ENCODE data around the gene SEC24A. TPM values are rescaled to one million over a fixed set of nuclear protein-coding genes. Genes with fewer than 3 reads are reported as not detected.
A peak's percentile ranks its signal among the peaks of the same experiment; 100 is the strongest.

The SEC24A gene
- total and polyA plus RNA-seq, 2 donors (not counting 3 experiments of a cell fraction or from before 2014, with no cell fraction given), result 19.8 to 30.0 TPM

GRCh38 chr5:134647750-134648424, 698 bp upstream of the SEC24A start:
- peaks cover 2% of the 10 kb centered on the region for H4K20me1 ChIP-seq (replicated peaks; ENCODE audit: control insufficient read depth, extremely low read depth, insufficient read depth, low read length)
- H3K79me2 ChIP-seq (ENCODE audit: control insufficient read depth, insufficient read depth, low read length), result peaks cover 40% of the 10 kb centered on the region
- H3K9me3 ChIP-seq (replicated peaks; ENCODE audit: control insufficient read depth, insufficient read depth, low read length), result no peaks in the 10 kb centered on the region
- H3K27ac ChIP-seq (ENCODE audit: insufficient read depth, low read depth, low read length), result peak overlapping the region; percentile 94
- H3K9ac ChIP-seq (replicated peaks; ENCODE audit: extremely low read depth, insufficient read depth, low read length), result peak overlapping the region; percentile 90
- intact Hi-C loops (cut with micrococcal nuclease) (loop anchor here (1.0 to 5.0 kb wide), 3 partner anchors 16 to 199 kb away; partner anchors contain the start of genes C5orf24 and SAR1B), dilution Hi-C loops (cut with MboI; ENCODE audit: extremely low pct_ligation_motif_present, low sequenced_read_pairs) (no loop called here)
- FAIRE-seq (no peak), DNase-seq (ENCODE audit: low read depth, low spot score) (no peak)
- H3K4me1 ChIP-seq (ENCODE audit: control insufficient read depth, extremely low read depth, insufficient read depth, low read length), result peaks cover 9% of the 10 kb centered on the region
- H3K9me1 ChIP-seq (replicated peaks; ENCODE audit: control insufficient read depth, extremely low read depth, insufficient read depth, low read length), result no peaks in the 10 kb centered on the region
- peak overlapping the region; percentile 0 for H2AFZ ChIP-seq (ENCODE audit: low read depth, low read length)
- H3K27me3 ChIP-seq (ENCODE audit: control insufficient read depth in 2 of 2, insufficient read depth in 2 of 2, low read length in 2 of 2), result no peaks in the 10 kb centered on the region
- H3K36me3 ChIP-seq (ENCODE audit: control insufficient read depth in 2 of 2, extremely low read depth in 1 of 2, insufficient read depth in 2 of 2, low read length in 2 of 2), result no peaks in the 10 kb centered on the region
- peak overlapping the region; percentile 0 to 91 (median 60) for H3K4me3 ChIP-seq (replicated peaks in 1 of 3; ENCODE audit: insufficient read depth in 1 of 3, low read depth in 1 of 3, low read length in 3 of 3)
- TSS peak; percentile 91 for BruUV-seq (replicated peaks)
- TF ChIP-seq POLR2AphosphoS5 (IDR thresholded peaks at IDR 0.05; ENCODE audit: insufficient read depth, low read depth, low read length), result no peak
- no peak for TF ChIP-seq MAX (IDR thresholded peaks at IDR 0.05; ENCODE audit: insufficient read depth, insufficient read length)
- no peak for TF ChIP-seq MYC (IDR thresholded peaks at IDR 0.05; ENCODE audit: low read depth, low read length)
- no peak for TF ChIP-seq JUN (IDR thresholded peaks at IDR 0.05; ENCODE audit: borderline replicate concordance, insufficient read depth, insufficient read length, low read depth)
- no peak for TF ChIP-seq POLR2A (IDR thresholded peaks at IDR 0.05; ENCODE audit: low read depth, low read length)
- TF ChIP-seq CTCF (IDR thresholded peaks at IDR 0.05; ENCODE audit: extremely low read depth in 1 of 2, insufficient read depth in 1 of 2, low read depth in 1 of 2, low read length in 2 of 2), result no peak
- no peak for TF ChIP-seq FOS (IDR thresholded peaks at IDR 0.05; ENCODE audit: borderline replicate concordance, insufficient read depth, low read length)
- TF ChIP-seq GATA2 (IDR thresholded peaks at IDR 0.05; ENCODE audit: insufficient read depth, insufficient read length, low read depth, low read length), result no peak
- TF ChIP-seq EZH2 (IDR thresholded peaks at IDR 0.05; ENCODE audit: borderline replicate concordance, low read depth, low read length, severe bottlenecking), result no peak
- POLR2A ChIA-PET, result no interaction called here
- CTCF ChIA-PET, result interaction anchor here (1.3 kb wide), 1 partner anchor 15 kb away, joined by 3 read pairs; the partner anchor contains the start of gene SAR1B
- H3K4me2 ChIP-seq (ENCODE audit: insufficient read depth, low read length), result peak overlapping the region; percentile 87

Data from endothelial cell of umbilical vein (primary cell).